Occipital lobe (tissue), 2 donors: Measurements from ENCODE around the gene SP7. TPM values are rescaled to one million over a fixed set of nuclear protein-coding genes. Genes with fewer than 3 reads are reported as not detected.
A peak's percentile ranks its signal among the peaks of the same experiment; 100 is the strongest.
"Not testable (repeated sequence)": the region's sequence is repeated elsewhere in the genome, so short reads cannot be mapped to it uniquely, and the experiment has no call there.

Source experiments
- DNase-seq: peaks from one replicate; lab custom pipeline; 2025; lab: John Stamatoyannopoulos, UW
- total RNA-seq: library from RNA; depleted of rRNA; stranded (reverse); fragments of >200 nt; gene quantifications from one replicate; pipeline ENCODE4 v1.2.3, GENCODE V29; 2014

The SP7 gene
- total RNA-seq, 1 donor from 2014 or later: not detected

GRCh38 chr12:53346491-53346890 is 10.3 kb upstream of the SP7 start:
- DNase-seq: no peak

GRCh38 chr12:53345486-53346188 is 9.5 kb upstream of the SP7 start:
- no peak for DNase-seq

GRCh38 chr12:53344824-53345485 is 8.8 kb upstream of the SP7 start:
- peak; percentile 56 for DNase-seq

- DNase-seq: no peak
These were observed 8.3 kb upstream of the SP7 start for GRCh38 chr12:53344487-53344823.

- no peak for DNase-seq
These were observed 7.8 kb upstream of the SP7 start for GRCh38 chr12:53343969-53344368.

- DNase-seq: no peak
These were observed 7.3 kb upstream of the SP7 start for GRCh38 chr12:53343449-53343848.

GRCh38 chr12:53340398-53340797 is 4.2 kb upstream of the SP7 start:
- no peak for DNase-seq

- DNase-seq: no peak
These were observed 2.8 kb upstream of the SP7 start for GRCh38 chr12:53338916-53339315.

GRCh38 chr12:53338017-53338416 is 1.9 kb upstream of the SP7 start:
- no peak for DNase-seq

- no peak for DNase-seq
These were observed 1.3 kb downstream of the SP7 start for GRCh38 chr12:53334822-53335221.

GRCh38 chr12:53333845-53334244 is 2.3 kb downstream of the SP7 start:
- DNase-seq: no peak

GRCh38 chr12:53333289-53333688 is 2.9 kb downstream of the SP7 start:
- DNase-seq: no peak

- DNase-seq: no peak
These were observed 3.4 kb downstream of the SP7 start for GRCh38 chr12:53332744-53333143.

- not testable (repeated sequence) for DNase-seq
These were observed 3.8 kb downstream of the SP7 start for GRCh38 chr12:53332339-53332738.

- DNase-seq: no peak
These were observed 5.5 kb downstream of the SP7 start for GRCh38 chr12:53330671-53331070.

GRCh38 chr12:53328043-53328435 is 8.1 kb downstream of the SP7 start:
- no peak for DNase-seq

- no peak for DNase-seq
These were observed 8.6 kb downstream of the SP7 start for GRCh38 chr12:53327435-53328042.

- DNase-seq: no peak
These were observed 9.5 kb downstream of the SP7 start for GRCh38 chr12:53326460-53327185.

- peak; percentile 77 for DNase-seq
These were observed 10.6 kb downstream of the SP7 start for GRCh38 chr12:53325511-53326061.

GRCh38 chr12:53324779-53325510 is 11.2 kb downstream of the SP7 start:
- DNase-seq: peak; percentile 79

GRCh38 chr12:53324113-53324778 is 11.9 kb downstream of the SP7 start:
- no peak for DNase-seq
